HK-2 (cell line): ENCODE measurements around the gene HOXD8.

Experiments
- DNase-seq: peaks from one replicate; pipeline ENCODE4 v3.0.0-alpha.2; 2018; ENCODE audit not compliant: unreplicated experiment

HOXD8 gene

GRCh38 chr2:176090862-176091261 is 38.6 kb upstream of the HOXD8 start:
- DNase-seq = no peak

DNA sequence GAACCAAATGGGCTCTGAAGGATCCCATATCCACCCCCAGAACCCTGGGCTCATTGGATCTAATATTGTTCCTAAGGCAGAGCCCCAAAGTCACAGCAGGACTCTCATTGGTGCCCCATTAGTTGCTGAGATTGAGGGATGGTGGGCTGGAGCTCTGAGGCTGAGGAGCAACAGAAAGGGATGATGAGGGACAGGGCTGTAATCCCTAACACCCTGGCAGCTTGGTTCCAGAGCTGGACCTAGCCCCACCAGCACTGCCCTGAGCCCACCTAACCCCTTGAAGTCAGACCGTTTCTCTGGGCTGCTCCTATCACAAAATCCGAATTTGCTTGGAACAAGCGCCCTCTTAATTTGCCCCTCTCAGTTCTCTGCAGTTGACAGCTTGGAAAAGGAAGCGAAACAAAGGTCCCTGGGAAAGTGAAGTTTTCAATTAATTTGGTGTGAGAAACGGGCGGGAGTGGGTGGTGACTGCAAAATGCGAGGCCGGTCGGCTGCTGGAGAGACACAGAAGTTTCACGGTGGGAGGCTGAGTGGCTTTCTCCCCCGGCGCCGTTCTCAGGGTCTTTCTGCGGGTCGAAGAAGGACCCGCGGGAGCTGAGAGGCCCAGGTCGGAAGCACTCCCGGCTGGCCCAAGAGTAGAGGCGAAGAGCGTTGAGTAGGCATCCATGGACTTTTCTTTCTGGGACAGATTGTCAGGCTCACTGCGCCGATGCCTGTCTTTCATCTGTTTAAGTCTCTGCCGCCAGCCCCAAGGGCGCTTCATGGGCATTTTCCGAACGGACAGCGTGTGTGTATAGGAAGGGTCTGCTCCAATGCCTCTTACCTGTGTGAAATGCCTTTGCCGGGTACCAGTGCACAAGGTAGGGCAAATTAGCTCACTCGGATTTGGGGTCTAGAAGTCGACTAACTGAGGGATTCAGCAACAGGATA is 37.9 kb upstream of the HOXD8 start:
- DNase-seq = no peak

DNA sequence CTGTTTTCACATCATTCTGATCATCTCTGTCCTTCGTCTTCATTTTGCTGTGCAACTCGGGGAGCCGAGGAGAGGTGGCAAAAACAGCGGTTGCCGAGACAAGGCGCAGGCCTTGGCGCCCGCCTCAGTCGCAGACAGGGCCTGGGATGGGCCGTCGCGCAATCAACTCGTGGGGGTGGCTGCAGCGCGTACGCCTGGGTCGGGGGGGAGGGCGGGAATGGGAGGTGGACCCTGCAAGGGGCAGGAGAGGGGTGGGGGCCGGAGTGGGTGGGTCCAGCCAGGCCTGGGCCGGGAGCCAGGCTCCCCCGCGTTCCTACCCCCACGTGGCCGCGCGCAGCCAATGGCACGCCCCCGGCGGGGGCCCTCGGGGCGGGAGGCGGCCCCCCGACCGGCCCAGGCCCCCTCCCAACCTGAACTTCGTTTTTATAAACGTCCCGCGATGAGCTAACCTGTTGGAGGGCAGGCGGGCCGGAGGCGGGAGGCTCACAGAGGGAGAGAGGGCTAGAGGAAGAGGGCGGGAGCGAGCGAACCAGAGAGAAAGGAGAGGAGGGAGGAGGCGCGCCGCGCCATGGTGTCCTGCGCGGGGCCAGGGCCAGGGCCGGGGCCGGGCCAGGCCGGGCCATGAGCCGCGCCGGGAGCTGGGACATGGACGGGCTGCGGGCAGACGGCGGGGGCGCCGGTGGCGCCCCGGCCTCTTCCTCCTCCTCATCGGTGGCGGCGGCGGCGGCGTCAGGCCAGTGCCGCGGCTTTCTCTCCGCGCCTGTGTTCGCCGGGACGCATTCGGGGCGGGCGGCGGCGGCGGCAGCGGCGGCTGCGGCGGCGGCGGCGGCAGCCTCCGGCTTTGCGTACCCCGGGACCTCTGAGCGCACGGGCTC is 37.0 kb upstream of the HOXD8 start, which contains the start of gene HOXD13:
Gene HOXD13 (plus strand): TSS at position 452 of the 875 bp plus-strand sequence. CDS start 170 bp downstream, at position 622.
- no peak for DNase-seq

- DNase-seq = no peak
These were observed 36.2 kb upstream of the HOXD8 start for GRCh38 chr2:176093145-176093897.

GRCh38 chr2:176093898-176094249 is 35.6 kb upstream of the HOXD8 start:
- DNase-seq = no peak

GRCh38 chr2:176094349-176094748 is 35.2 kb upstream of the HOXD8 start:
- DNase-seq = no peak

- no peak for DNase-seq
These were observed 34.1 kb upstream of the HOXD8 start for GRCh38 chr2:176095421-176095820.

DNA sequence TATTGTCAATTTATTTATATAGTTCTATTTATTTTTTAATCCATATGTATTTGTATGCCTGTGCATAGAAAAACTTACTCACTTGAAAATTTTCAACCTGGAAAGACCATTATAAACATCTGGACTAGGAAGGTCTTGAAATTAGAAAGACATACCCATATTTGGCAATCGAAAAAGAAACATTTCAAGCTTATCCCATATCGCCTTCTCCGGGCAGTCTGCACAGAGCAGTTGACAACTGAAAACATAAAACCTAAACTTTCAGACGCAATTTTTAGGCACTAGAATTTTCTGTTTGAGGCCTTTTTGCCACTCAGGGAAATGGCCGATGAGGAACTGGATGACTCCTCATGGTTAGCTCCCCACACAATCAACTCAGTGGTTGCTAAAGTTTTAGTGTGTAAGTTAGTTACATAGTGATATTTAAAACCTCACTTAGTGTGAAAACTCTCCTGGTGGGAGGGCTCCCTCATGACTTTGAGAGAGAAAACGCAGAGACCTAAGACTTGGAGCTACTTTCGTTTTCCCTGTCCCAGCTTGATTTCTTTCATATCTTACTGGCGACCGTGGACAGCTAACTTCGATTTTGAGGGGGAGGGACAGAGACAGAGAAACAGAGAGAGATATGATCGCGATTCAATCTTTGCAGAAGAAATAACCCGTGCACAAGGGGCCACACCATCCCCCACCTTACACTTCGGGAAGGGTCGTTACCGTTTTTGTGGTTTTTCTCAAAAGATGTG is 33.1 kb upstream of the HOXD8 start:
- no peak for DNase-seq

GRCh38 chr2:176096986-176097819 is 32.3 kb upstream of the HOXD8 start:
- peak; percentile 77 for DNase-seq

DNA sequence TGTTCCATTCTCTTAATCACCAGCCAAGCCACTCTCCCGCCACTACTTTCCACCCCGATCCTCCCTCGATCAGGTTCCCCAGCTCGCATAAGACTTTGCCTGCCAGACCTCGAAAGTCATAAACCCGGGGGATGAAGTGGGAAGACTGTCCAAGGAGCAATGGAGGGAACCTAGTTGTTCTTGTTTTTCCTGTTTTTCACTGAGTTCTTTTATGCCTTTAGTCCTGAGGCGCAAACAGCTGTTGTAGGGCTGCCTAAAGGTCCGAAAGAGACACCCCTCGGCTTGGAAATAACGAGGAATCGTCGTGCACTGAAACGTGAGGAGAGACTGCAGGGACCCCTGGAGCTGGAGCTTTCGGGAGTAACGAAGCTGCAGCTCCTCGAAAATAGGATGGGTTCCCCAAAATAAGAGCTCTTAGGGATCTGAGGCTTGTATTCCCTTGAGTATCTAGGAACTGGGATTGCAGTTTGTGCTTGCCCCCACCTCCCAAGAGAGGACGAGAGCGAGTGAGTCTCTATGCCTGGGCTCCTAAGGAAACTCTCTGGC is 31.6 kb upstream of the HOXD8 start:
- DNase-seq = no peak

DNA sequence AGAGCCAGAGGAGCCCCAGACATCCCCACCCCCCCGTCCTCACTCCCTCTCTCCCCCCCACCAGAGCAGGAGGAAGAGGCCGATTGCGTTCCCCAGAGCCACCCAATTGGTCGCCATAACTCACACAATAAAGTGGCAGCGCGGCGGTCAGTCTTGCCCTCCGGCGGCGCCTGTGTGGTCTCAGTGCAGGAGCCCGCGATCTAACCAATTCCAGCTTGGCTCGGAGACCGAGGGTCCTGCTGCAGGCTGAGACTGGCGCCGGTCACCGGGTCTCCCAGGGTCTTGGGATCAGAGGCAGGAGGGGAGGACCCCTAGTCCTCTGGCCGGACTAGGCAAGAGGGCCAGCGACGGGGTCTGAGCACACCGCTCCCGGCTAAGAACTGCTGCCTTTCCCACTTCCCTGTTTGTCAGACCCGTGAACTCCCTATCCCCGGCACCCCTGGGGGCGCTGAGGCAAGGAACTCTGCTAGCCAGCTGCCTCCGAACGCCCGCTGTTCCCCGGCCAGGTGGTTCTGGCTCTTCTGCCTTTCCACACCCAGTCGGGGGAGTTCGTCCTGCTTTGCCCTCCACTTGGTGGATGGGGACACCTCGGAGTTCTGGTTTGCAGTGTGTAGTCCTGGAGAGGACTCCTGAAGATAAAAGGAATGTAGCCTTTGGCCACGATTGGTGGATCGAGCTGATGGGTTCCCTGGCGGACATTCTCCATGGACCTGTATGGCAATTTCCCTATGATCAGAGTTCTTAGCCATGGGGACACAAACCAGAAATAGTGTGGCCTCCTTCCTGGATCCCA is 30.9 kb upstream of the HOXD8 start:
- DNase-seq = no peak

GRCh38 chr2:176099159-176099727 is 30.3 kb upstream of the HOXD8 start:
- no peak for DNase-seq

DNA sequence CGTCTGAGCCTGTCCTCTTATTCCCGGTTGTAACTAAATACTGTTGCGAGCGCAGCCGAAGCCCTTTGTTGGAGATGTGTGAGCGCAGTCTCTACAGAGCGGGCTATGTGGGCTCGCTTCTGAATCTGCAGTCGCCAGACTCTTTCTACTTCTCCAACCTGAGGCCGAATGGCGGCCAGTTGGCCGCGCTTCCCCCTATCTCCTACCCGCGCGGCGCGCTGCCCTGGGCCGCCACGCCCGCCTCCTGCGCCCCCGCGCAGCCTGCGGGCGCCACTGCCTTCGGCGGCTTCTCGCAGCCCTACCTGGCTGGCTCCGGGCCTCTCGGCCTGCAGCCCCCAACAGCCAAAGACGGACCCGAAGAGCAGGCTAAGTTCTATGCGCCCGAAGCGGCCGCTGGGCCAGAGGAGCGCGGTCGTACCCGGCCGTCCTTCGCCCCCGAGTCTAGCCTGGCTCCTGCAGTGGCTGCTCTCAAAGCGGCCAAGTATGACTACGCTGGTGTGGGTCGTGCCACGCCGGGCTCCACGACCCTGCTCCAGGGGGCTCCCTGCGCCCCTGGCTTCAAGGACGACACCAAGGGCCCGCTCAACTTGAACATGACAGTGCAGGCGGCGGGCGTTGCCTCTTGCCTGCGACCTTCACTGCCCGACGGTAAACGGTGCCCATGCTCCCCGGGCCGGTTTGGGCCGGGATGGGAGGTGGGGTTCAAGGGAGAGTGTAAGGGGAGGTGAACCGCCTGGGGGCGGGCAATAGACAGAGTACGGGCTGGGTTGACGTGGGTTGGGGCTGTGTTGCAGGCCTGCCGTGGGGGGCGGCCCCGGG is 29.6 kb upstream of the HOXD8 start, which contains the start of gene HOXD12:
Gene HOXD12 (plus strand): TSS at position 68 of the 819 bp plus-strand sequence. CDS start 7 bp downstream, at position 75.
- DNase-seq = no peak

DNA sequence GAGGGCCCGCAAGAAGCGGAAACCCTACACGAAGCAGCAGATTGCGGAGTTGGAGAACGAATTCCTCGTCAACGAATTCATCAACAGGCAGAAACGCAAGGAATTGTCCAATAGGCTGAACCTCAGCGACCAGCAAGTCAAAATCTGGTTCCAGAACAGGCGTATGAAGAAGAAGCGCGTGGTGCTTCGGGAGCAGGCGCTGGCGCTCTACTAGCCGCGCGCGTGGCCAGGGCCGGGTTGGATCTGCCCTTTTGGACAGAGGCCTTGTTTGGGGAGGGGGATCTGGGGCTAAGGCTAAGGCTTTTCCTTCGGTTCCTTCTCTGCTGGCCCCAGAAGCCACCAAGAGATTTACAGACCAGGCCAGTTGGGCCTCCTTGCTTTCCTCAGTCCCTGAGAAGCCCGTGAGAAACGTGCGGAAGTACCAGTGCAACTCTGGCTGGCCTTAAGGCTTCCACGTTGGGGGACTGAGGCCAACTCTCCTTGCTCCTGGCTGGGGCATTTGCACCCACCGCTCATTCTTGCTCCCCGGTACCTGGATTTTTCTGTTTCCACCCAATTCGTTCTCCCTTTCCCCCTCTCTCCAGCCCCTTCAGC is 28.9 kb upstream of the HOXD8 start:
- DNase-seq = no peak

- DNase-seq = no peak
These were observed 28.2 kb upstream of the HOXD8 start for GRCh38 chr2:176101216-176101830.

- DNase-seq = no peak
These were observed 27.7 kb upstream of the HOXD8 start for GRCh38 chr2:176101842-176102241.

- DNase-seq = no peak
These were observed 27.1 kb upstream of the HOXD8 start for GRCh38 chr2:176102309-176102866.
